Hepatocyte (in vitro differentiated cells): ENCODE results near the gene TCFL5. TPM values are rescaled to one million over a fixed set of nuclear protein-coding genes. Genes with fewer than 3 reads are reported as not detected.

Experiments
- DNase-seq: peaks from one replicate; pipeline ENCODE4 v3.0.0-alpha.2; 2016; ENCODE audit warnings: low spot score
- H2AFZ ChIP-seq: fragments of 200-600 bp; sonication (generic); 2 replicates; pipeline ENCODE4 v1.6.0; 2016; ENCODE audit warnings: antibody characterized with exemption, mild to moderate bottlenecking
- H3K27ac ChIP-seq: fragments of 200-600 bp; sonication (generic); 2 replicates; pipeline ENCODE4 v1.5.1; 2016; ENCODE audit warnings: mild to moderate bottlenecking
- H3K27me3 ChIP-seq: fragments of 200-600 bp; sonication (generic); 2 replicates; pipeline ENCODE4 v1.6.1; 2016
- H3K36me3 ChIP-seq: fragments of 200-600 bp; sonication (generic); replicated peaks from 2 replicates; pipeline ENCODE4 v1.5.1; 2016; ENCODE audit warnings: low read depth; ENCODE audit not compliant: insufficient read depth
- H3K4me1 ChIP-seq: fragments of 200-600 bp; sonication (generic); 2 replicates; pipeline ENCODE4 v1.5.1; 2016; ENCODE audit warnings: mild to moderate bottlenecking, moderate library complexity; ENCODE audit not compliant: insufficient read depth
- H3K4me2 ChIP-seq: fragments of 200-600 bp; sonication (generic); 2 replicates; pipeline ENCODE4 v1.6.0; 2016
- H3K4me3 ChIP-seq: fragments of 200-600 bp; sonication (generic); 2 replicates; pipeline ENCODE4 v1.5.1; 2016; ENCODE audit warnings: mild to moderate bottlenecking
- H3K79me2 ChIP-seq: fragments of 200-600 bp; sonication (generic); 2 replicates; pipeline ENCODE4 v1.6.0; 2017; ENCODE audit warnings: mild to moderate bottlenecking
- H3K9me2 ChIP-seq: fragments of 200-600 bp; sonication (generic); replicated peaks from 2 replicates; pipeline ENCODE4 v1.6.0; 2017; ENCODE audit warnings: mild to moderate bottlenecking; ENCODE audit not compliant: insufficient read depth
- H3K9me3 ChIP-seq: fragments of 200-600 bp; sonication (generic); 2 replicates; pipeline ENCODE4 v1.5.1; 2016; ENCODE audit warnings: low read depth, mild to moderate bottlenecking
- H4K20me1 ChIP-seq: fragments of 200-600 bp; sonication (generic); 2 replicates; pipeline ENCODE4 v1.6.0; 2016; ENCODE audit warnings: mild to moderate bottlenecking; ENCODE audit not compliant: insufficient read depth, poor library complexity, severe bottlenecking
- EZH2 ChIP-seq: fragments of 200-600 bp; sonication (generic); IDR thresholded peaks from 2 replicates; pipeline ENCODE4 v1.6.1; 2016; ENCODE audit warnings: antibody characterized with exemption, mild to moderate bottlenecking, borderline replicate concordance
- EZH2phosphoT487 ChIP-seq: fragments of 200-600 bp; sonication (generic); IDR thresholded peaks from one replicate; pipeline ENCODE4 v1.6.1; 2018; ENCODE audit warnings: antibody characterized with exemption, mild to moderate bottlenecking, low read depth, moderate library complexity; ENCODE audit not compliant: unreplicated experiment, severe bottlenecking
- WGBS: methylation state at CpG from one replicate; pipeline ENCODE4 v1.1.6; 2016; ENCODE audit warnings: low lambda C conversion rate; ENCODE audit errors: missing lambda C conversion rate; 5-methylcytosine and 5-hydroxymethylcytosine counted together
- polyA plus RNA-seq: library from polyadenylated mRNA; unstranded; fragments of >200 nt; fragmentation: Nextera tagmentation; extraction: Ambion mirVana; gene quantifications from 2 replicates; pipeline ENCODE4 v1.2.1, GENCODE V29; 2016
- total RNA-seq: library from RNA; depleted of rRNA; stranded (reverse); fragments of >200 nt; gene quantifications from 2 replicates; pipeline ENCODE4 v1.2.3, GENCODE V29; 2014
- TF ChIP-seq, protein P1 (sequence below): fragments of 200-600 bp; sonication (generic); IDR thresholded peaks from 2 replicates; pipeline ENCODE4 v1.5.1; 2016; ENCODE audit warnings: antibody characterized with exemption, mild to moderate bottlenecking; ENCODE audit not compliant: poor library complexity

The TCFL5 gene
- total and polyA plus RNA-seq, 2 experiments from 2014 or later, result 8.5 to 9.5 TPM

DNA sequence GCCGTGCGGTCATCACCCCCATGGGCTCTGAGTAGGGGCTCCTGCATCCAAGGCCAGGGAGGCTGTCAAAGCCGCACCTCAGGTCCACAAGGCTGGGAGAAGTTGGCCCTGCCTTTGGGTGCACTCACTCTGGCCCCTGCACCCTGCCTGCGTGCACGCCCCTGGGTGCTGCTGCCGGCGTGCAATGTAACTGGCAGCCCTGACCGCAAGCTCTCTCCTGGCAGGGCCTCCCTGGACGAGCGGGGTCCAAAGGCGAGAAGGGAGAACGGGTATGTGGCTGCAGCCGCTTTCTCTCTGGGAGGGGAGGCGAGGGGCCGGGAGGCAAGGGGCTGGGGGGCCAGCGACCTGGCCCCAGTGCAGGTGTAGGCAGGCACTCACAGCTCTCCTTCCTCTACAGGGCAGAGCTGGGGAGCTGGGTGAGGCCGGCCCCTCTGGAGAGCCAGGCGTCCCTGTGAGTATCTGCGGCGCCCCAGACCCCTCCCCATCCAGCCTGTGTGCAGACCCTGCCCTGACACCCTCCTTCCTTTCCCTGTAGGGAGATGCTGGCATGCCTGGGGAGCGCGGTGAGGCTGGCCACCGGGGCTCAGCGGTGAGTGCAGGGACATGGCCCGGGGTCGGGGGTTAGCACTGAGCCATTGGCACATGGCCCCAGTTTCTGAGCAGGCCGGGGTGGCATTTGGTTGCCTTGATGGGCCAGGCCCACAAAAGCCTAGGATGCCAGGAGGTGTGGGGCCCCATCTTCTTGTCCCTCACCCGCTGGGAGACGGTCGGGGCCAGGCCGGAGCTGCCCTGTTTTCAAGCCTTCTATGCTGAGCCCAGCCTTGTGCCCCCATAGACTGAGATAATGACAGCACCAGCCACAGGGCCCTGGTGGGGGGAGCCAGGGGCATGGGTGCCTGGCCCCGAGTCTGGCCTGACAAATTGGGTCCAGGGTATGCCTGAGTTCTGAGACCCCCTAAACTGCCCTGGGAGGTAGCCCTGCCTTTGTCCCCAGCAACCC, 32.1 kb downstream of the TCFL5 start:
- Histone ChIP-seq H4K20me1 (no peaks in the 10 kb centered on the region), H3K4me1 (peaks cover 9% of the 10 kb centered on the region), H3K4me2 (no peak overlapping the region), H3K9me2 (no peaks in the 10 kb centered on the region), H3K27me3 (no peaks in the 10 kb centered on the region), H3K9me3 (no peaks in the 10 kb centered on the region), H3K4me3 (no peak overlapping the region), H2AFZ (no peak overlapping the region), H3K27ac (no peak overlapping the region), H3K79me2 (no peaks in the 10 kb centered on the region), H3K36me3 (no peaks in the 10 kb centered on the region)
- 97% methylated on average over 21 of the region's 32 CpGs for WGBS
- TF ChIP-seq EZH2phosphoT487, result no peak
- TF ChIP-seq, protein P1, sequence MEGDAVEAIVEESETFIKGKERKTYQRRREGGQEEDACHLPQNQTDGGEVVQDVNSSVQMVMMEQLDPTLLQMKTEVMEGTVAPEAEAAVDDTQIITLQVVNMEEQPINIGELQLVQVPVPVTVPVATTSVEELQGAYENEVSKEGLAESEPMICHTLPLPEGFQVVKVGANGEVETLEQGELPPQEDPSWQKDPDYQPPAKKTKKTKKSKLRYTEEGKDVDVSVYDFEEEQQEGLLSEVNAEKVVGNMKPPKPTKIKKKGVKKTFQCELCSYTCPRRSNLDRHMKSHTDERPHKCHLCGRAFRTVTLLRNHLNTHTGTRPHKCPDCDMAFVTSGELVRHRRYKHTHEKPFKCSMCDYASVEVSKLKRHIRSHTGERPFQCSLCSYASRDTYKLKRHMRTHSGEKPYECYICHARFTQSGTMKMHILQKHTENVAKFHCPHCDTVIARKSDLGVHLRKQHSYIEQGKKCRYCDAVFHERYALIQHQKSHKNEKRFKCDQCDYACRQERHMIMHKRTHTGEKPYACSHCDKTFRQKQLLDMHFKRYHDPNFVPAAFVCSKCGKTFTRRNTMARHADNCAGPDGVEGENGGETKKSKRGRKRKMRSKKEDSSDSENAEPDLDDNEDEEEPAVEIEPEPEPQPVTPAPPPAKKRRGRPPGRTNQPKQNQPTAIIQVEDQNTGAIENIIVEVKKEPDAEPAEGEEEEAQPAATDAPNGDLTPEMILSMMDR, result no peak
- no peak for DNase-seq

DNA sequence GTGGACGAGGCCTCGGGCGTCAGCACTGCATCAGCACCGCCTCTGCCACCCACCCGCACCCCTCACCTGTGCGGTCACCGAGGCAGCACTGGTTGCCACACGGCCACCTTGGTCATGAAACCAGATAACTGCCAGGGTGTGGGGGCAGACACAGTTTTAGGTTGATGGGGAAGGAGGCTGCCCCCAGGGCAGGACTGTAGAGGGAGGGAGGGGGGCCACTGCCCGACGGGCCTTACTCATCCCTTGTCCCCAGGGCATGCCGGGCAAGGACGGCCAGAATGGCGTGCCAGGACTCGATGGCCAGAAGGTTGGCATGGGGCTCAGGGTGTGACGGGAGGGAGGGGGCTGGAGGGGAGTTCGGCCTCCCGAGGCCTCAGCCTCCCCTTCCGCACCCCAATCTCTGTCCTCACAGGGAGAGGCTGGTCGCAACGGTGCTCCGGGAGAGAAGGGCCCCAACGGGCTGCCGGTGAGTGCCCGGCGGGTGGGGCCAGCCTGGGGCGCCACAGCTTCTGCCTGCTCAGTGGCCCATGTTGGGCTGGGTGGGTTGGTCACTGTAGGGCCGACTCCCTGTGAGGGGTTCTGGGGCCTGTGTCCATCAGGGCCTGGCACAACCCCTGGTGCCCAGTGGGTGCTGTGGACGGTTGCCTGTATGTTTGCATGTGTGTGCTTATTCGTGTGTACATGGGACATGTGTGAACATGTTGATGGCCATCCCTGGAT, 33.0 kb downstream of the TCFL5 start:
- Histone ChIP-seq H2AFZ (no peak overlapping the region), H3K79me2 (no peaks in the 10 kb centered on the region), H3K4me2 (no peak overlapping the region), H3K4me3 (no peak overlapping the region), H3K27ac (no peak overlapping the region), H3K9me3 (no peaks in the 10 kb centered on the region), H4K20me1 (no peaks in the 10 kb centered on the region), H3K4me1 (peaks cover 13% of the 10 kb centered on the region), H3K27me3 (no peaks in the 10 kb centered on the region), H3K9me2 (no peaks in the 10 kb centered on the region), H3K36me3 (no peaks in the 10 kb centered on the region)
- no peak for DNase-seq
- TF ChIP-seq, protein P1, result no peak
- TF ChIP-seq EZH2, result no peak
- no peak for TF ChIP-seq EZH2phosphoT487
- 97% methylated on average over 25 of the region's 29 CpGs for WGBS

DNA sequence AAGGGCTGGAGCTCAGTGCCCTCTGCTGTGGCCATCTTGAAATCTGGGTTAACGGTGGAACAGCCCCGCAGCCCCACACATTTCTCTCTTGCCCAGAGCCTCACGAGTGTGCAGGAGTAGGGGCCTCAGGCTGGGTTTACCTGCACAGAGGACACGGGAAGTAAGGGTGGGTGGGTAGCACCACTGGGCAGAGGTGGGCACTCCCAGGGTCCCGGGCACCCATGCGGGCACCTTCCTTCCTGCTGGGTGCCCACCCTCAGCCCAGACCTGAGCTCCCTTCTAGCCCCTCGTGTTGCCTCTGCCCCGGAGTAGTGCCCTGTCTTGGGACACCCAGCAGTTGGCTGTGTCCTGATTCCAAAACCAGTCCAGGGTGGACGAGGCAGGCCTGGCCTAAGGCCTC, 33.6 kb downstream of the TCFL5 start:
- Histone ChIP-seq H3K27ac (no peak overlapping the region), H3K27me3 (no peaks in the 10 kb centered on the region), H3K9me2 (no peaks in the 10 kb centered on the region), H3K4me1 (peaks cover 13% of the 10 kb centered on the region), H3K4me2 (no peak overlapping the region), H3K79me2 (no peaks in the 10 kb centered on the region), H4K20me1 (no peaks in the 10 kb centered on the region), H3K9me3 (no peaks in the 10 kb centered on the region), H3K36me3 (no peaks in the 10 kb centered on the region), H2AFZ (no peak overlapping the region), H3K4me3 (no peak overlapping the region)
- TF ChIP-seq EZH2phosphoT487, result no peak
- DNase-seq, result no peak
- WGBS, result 88% methylated on average over 7 of the region's 9 CpGs
